Measurements from ENCODE around the gene LACC1. TPM values are rescaled to one million over a fixed set of nuclear protein-coding genes. Genes with fewer than 3 reads are reported as not detected.

Gene LACC1
- total and polyA plus RNA-seq, 2 of the 8 experiments (the other 6 are each of a cell fraction or from before 2014, with no cell fraction given) = 0.57 to 3.6 TPM

DNA sequence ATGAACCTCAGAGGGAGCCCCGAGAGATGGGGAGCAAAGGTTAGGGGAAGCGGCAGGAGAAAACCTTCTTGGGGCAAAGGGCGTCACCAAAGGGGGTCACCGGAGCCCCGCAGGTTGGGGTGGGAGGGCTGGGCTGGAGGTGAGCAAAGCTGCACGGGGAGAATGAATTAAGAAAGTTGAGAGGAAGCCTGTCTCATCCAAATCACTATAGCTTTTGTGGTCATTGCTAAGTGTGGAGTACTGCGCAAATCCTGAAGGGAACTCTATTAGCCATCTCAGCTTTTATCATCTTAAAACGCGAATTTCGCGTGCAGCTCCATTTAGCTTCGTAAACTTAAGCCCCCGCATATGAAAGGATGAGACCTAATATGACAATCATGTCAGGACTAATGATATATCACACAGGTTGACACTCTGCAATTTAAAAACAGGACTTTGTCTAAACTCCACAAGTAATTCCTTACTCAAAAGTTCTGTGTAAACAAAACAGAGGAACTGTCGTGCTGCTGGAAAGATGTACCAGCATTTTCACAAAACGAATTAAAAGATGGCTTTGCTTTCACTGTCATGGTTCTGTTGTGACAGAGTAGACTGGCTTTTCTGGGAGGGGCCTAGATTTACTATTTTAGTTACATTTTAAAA, 631 bp downstream of the LACC1 start (continued):
- TF ChIP-seq, protein P1, sequence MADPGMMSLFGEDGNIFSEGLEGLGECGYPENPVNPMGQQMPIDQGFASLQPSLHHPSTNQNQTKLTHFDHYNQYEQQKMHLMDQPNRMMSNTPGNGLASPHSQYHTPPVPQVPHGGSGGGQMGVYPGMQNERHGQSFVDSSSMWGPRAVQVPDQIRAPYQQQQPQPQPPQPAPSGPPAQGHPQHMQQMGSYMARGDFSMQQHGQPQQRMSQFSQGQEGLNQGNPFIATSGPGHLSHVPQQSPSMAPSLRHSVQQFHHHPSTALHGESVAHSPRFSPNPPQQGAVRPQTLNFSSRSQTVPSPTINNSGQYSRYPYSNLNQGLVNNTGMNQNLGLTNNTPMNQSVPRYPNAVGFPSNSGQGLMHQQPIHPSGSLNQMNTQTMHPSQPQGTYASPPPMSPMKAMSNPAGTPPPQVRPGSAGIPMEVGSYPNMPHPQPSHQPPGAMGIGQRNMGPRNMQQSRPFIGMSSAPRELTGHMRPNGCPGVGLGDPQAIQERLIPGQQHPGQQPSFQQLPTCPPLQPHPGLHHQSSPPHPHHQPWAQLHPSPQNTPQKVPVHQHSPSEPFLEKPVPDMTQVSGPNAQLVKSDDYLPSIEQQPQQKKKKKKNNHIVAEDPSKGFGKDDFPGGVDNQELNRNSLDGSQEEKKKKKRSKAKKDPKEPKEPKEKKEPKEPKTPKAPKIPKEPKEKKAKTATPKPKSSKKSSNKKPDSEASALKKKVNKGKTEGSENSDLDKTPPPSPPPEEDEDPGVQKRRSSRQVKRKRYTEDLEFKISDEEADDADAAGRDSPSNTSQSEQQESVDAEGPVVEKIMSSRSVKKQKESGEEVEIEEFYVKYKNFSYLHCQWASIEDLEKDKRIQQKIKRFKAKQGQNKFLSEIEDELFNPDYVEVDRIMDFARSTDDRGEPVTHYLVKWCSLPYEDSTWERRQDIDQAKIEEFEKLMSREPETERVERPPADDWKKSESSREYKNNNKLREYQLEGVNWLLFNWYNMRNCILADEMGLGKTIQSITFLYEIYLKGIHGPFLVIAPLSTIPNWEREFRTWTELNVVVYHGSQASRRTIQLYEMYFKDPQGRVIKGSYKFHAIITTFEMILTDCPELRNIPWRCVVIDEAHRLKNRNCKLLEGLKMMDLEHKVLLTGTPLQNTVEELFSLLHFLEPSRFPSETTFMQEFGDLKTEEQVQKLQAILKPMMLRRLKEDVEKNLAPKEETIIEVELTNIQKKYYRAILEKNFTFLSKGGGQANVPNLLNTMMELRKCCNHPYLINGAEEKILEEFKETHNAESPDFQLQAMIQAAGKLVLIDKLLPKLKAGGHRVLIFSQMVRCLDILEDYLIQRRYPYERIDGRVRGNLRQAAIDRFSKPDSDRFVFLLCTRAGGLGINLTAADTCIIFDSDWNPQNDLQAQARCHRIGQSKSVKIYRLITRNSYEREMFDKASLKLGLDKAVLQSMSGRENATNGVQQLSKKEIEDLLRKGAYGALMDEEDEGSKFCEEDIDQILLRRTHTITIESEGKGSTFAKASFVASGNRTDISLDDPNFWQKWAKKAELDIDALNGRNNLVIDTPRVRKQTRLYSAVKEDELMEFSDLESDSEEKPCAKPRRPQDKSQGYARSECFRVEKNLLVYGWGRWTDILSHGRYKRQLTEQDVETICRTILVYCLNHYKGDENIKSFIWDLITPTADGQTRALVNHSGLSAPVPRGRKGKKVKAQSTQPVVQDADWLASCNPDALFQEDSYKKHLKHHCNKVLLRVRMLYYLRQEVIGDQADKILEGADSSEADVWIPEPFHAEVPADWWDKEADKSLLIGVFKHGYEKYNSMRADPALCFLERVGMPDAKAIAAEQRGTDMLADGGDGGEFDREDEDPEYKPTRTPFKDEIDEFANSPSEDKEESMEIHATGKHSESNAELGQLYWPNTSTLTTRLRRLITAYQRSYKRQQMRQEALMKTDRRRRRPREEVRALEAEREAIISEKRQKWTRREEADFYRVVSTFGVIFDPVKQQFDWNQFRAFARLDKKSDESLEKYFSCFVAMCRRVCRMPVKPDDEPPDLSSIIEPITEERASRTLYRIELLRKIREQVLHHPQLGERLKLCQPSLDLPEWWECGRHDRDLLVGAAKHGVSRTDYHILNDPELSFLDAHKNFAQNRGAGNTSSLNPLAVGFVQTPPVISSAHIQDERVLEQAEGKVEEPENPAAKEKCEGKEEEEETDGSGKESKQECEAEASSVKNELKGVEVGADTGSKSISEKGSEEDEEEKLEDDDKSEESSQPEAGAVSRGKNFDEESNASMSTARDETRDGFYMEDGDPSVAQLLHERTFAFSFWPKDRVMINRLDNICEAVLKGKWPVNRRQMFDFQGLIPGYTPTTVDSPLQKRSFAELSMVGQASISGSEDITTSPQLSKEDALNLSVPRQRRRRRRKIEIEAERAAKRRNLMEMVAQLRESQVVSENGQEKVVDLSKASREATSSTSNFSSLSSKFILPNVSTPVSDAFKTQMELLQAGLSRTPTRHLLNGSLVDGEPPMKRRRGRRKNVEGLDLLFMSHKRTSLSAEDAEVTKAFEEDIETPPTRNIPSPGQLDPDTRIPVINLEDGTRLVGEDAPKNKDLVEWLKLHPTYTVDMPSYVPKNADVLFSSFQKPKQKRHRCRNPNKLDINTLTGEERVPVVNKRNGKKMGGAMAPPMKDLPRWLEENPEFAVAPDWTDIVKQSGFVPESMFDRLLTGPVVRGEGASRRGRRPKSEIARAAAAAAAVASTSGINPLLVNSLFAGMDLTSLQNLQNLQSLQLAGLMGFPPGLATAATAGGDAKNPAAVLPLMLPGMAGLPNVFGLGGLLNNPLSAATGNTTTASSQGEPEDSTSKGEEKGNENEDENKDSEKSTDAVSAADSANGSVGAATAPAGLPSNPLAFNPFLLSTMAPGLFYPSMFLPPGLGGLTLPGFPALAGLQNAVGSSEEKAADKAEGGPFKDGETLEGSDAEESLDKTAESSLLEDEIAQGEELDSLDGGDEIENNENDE (IDR thresholded peaks at IDR 0.05; ENCODE audit: insufficient replicate concordance, low read length) = no peak
- TF ChIP-seq CBX8 (IDR thresholded peaks at IDR 0.05; ENCODE audit: borderline replicate concordance, low read depth, low read length) = no peak
- no peak for TF ChIP-seq RFX5 (IDR thresholded peaks at IDR 0.05; ENCODE audit: borderline replicate concordance, low read depth, low read length)
- TF ChIP-seq JUN (IDR thresholded peaks at IDR 0.05; ENCODE audit: low read depth, low read length) = no peak
- TF ChIP-seq, protein P2, sequence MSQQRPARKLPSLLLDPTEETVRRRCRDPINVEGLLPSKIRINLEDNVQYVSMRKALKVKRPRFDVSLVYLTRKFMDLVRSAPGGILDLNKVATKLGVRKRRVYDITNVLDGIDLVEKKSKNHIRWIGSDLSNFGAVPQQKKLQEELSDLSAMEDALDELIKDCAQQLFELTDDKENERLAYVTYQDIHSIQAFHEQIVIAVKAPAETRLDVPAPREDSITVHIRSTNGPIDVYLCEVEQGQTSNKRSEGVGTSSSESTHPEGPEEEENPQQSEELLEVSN (IDR thresholded peaks at IDR 0.05) = no peak
- no peak for TF ChIP-seq GABPA (IDR thresholded peaks at IDR 0.05; ENCODE audit: borderline replicate concordance, insufficient read depth, low read length)
